IMR-90 (cell line): ENCODE results near the gene COLGALT1. TPM values are rescaled to one million over a fixed set of nuclear protein-coding genes. Genes with fewer than 3 reads are reported as not detected.

Experiments
- ATAC-seq: fragments of 200-7000 bp; cut with Tn5 transposase; 2 replicates; pipeline ENCODE4 v1.9.1; 2020; ENCODE audit warnings: low read depth, mild to moderate bottlenecking, moderate library complexity
- BruUV-seq: library from RNA; stranded (reverse); fragments of 400-500 nt; replicated peaks from 2 replicates; lab custom pipeline; 2021; lab: Mats Ljungman, UMichigan
- CTCF ChIA-PET: fragments of 300-600 bp; formaldehyde crosslinking; extraction: SDS; loops from one replicate; lab custom pipeline; 2021; ENCODE audit warnings: antibody characterized with exemption; lab: Yijun Ruan, JAX
- POLR2A ChIA-PET: fragments of 300-600 bp; sonication (Branson Sonifier 250); formaldehyde crosslinking; loops from one replicate; lab custom pipeline; 2022; ENCODE audit warnings: antibody characterized with exemption; ENCODE audit not compliant: unreplicated experiment; lab: Charles Lee
- DNase-seq: peaks from one replicate; pipeline ENCODE4 v3.0.0; 2013
- H2AFZ ChIP-seq: replicated peaks from 2 replicates; pipeline ENCODE3; 2013; ENCODE audit warnings: low read length, mild to moderate bottlenecking; ENCODE audit not compliant: poor library complexity
- H2AK5ac ChIP-seq: 2 replicates; pipeline ENCODE4 v1.6.1; 2013; ENCODE audit warnings: low read depth, low read length, inconsistent platforms
- H2AK9ac ChIP-seq: replicated peaks from 2 replicates; pipeline ENCODE3; 2013; ENCODE audit warnings: mild to moderate bottlenecking, low read depth, low read length, moderate library complexity; ENCODE audit not compliant: poor library complexity
- H2BK120ac ChIP-seq: 2 replicates; pipeline ENCODE4 v1.6.1; 2013; ENCODE audit warnings: low read depth, low read length, inconsistent platforms
- H2BK15ac ChIP-seq: 3 replicates; pipeline ENCODE4 v1.6.1; 2013; ENCODE audit warnings: low read depth, low read length, inconsistent platforms
- H2BK20ac ChIP-seq: 2 replicates; pipeline ENCODE4 v1.6.1; 2013; ENCODE audit warnings: low read depth, mild to moderate bottlenecking, inconsistent platforms, low read length, moderate library complexity
- H2BK5ac ChIP-seq: 2 replicates; pipeline ENCODE4 v1.6.1; 2013; ENCODE audit warnings: mild to moderate bottlenecking, low read depth, low read length, inconsistent platforms; ENCODE audit not compliant: poor library complexity, severe bottlenecking
- H3K14ac ChIP-seq: replicated peaks from 2 replicates; pipeline ENCODE4 v1.6.1; 2013; ENCODE audit warnings: low read depth, low read length, inconsistent platforms
- H3K18ac ChIP-seq: 2 replicates; pipeline ENCODE4 v1.6.1; 2013; ENCODE audit warnings: low read depth, low read length, control low read depth
- H3K23ac ChIP-seq: 2 replicates; pipeline ENCODE4 v1.6.1; 2013; ENCODE audit warnings: low read depth, low read length, inconsistent platforms
- H3K27ac ChIP-seq: 2 replicates; pipeline ENCODE4 v1.5.1; 2013; ENCODE audit warnings: mild to moderate bottlenecking, control low read depth, low read length; ENCODE audit not compliant: insufficient read depth
- H3K27me3 ChIP-seq: 2 replicates; pipeline ENCODE4 v1.6.1; 2013; ENCODE audit warnings: low read length; ENCODE audit not compliant: control insufficient read depth, insufficient read depth
- H3K36me3 ChIP-seq: 2 replicates; pipeline ENCODE4 v1.6.1; 2013; ENCODE audit warnings: low read length, mixed read lengths; ENCODE audit not compliant: control insufficient read depth, insufficient read depth
- H3K4ac ChIP-seq: 2 replicates; pipeline ENCODE4 v1.6.1; 2013; ENCODE audit warnings: low read depth, low read length, inconsistent platforms
- H3K4me1 ChIP-seq: 2 replicates; pipeline ENCODE4 v1.6.1; 2013; ENCODE audit warnings: low read length, mixed read lengths; ENCODE audit not compliant: control insufficient read depth, insufficient read depth
- H3K4me2 ChIP-seq: 2 replicates; pipeline ENCODE4 v1.6.1; 2013; ENCODE audit warnings: low read depth, mild to moderate bottlenecking, control low read depth, low read length, moderate library complexity
- H3K4me3 ChIP-seq: 2 replicates; pipeline ENCODE4 v1.5.1; 2013; ENCODE audit warnings: low read depth, mild to moderate bottlenecking, control low read depth, low read length, moderate library complexity; ENCODE audit not compliant: insufficient read depth
- H3K56ac ChIP-seq: 2 replicates; pipeline ENCODE4 v1.6.1; 2013; ENCODE audit warnings: low read length, inconsistent platforms; ENCODE audit not compliant: insufficient read depth; ENCODE audit errors: extremely low read depth
- H3K79me1 ChIP-seq, 2 experiments: 2 replicates each; pipeline ENCODE4 v1.6.1; 2013; ENCODE audit warnings: low read length in 2 of 2, inconsistent platforms in 1 of 2, low read depth in 1 of 2
- H3K9ac ChIP-seq: 2 replicates; pipeline ENCODE4 v1.6.1; 2013; ENCODE audit warnings: low read depth, low read length, control low read depth
- H3K9me1 ChIP-seq: 2 replicates; pipeline ENCODE4 v1.6.1; 2013; ENCODE audit warnings: low read length, inconsistent platforms; ENCODE audit not compliant: insufficient read depth
- H3K9me3 ChIP-seq: 2 replicates; pipeline ENCODE4 v1.6.1; 2013; ENCODE audit warnings: low read length; ENCODE audit not compliant: control insufficient read depth, insufficient read depth
- H4K20me1 ChIP-seq: 2 replicates; pipeline ENCODE4 v1.6.1; 2013; ENCODE audit warnings: low read length, inconsistent platforms; ENCODE audit not compliant: insufficient read depth
- H4K5ac ChIP-seq: 2 replicates; pipeline ENCODE4 v1.6.1; 2013; ENCODE audit warnings: mild to moderate bottlenecking, low read depth, low read length, control low read depth
- H4K8ac ChIP-seq, 2 experiments: 2 replicates each; pipeline ENCODE4 v1.6.1; 2013; ENCODE audit warnings: low read depth in 2 of 2, low read length in 2 of 2, control low read depth in 1 of 2, inconsistent platforms in 1 of 2
- H4K91ac ChIP-seq: 2 replicates; pipeline ENCODE4 v1.6.1; 2013; ENCODE audit warnings: low read depth, low read length, inconsistent platforms; ENCODE audit not compliant: insufficient read depth
- CEBPB ChIP-seq: IDR thresholded peaks from 2 replicates; pipeline ENCODE4 v1.6.1; 2012; ENCODE audit warnings: low read depth, low read length, improper control_type of control experiment
- WGBS, 2 experiments: methylation state at CpG; one replicate each; pipeline versions ENCODE4 v1.1.5 to v1.1.7; 2013; ENCODE audit warnings: missing lambda C conversion rate in 2 of 2; ENCODE audit not compliant: insufficient read length in 1 of 2; ENCODE audit errors: extremely low coverage in 2 of 2; 5-methylcytosine and 5-hydroxymethylcytosine counted together
- dilution Hi-C: fragments of 300-500 bp; cut with HindIII; formaldehyde crosslinking; loops from one replicate; pipeline ENCODE4 v1.14.3; 2018; ENCODE audit warnings: low sequenced_read_pairs; ENCODE audit not compliant: unreplicated experiment
- in situ Hi-C: fragments of 300-500 bp; cut with MboI; formaldehyde crosslinking; loops from 3 replicates; pipeline ENCODE4 v1.14.3; 2019; ENCODE audit warnings: low sequenced_read_pairs, inconsistent platforms, mixed read lengths
- intact Hi-C: fragments of 100-400 bp; cut with micrococcal nuclease; formaldehyde crosslinking; loops from 2 replicates; pipeline ENCODE4 v1.10.0; 2022
- polyA plus RNA-seq, 3 experiments: library from polyadenylated mRNA; depleted of rRNA; stranded (reverse); fragments of >200 nt; gene quantifications; 2 replicates each; pipeline ENCODE4 v1.2.3, GENCODE V29; 2012; ENCODE audit warnings: low replicate concordance in 1 of 3
- total RNA-seq: library from RNA; depleted of rRNA; stranded (reverse); fragments of >200 nt; gene quantifications from 2 replicates; pipeline ENCODE4 v1.2.3, GENCODE V29; 2012

The COLGALT1 gene
- total and polyA plus RNA-seq, 2 of the 4 experiments (the other 2 are of a cell fraction): 77.1 to 117 TPM

DNA sequence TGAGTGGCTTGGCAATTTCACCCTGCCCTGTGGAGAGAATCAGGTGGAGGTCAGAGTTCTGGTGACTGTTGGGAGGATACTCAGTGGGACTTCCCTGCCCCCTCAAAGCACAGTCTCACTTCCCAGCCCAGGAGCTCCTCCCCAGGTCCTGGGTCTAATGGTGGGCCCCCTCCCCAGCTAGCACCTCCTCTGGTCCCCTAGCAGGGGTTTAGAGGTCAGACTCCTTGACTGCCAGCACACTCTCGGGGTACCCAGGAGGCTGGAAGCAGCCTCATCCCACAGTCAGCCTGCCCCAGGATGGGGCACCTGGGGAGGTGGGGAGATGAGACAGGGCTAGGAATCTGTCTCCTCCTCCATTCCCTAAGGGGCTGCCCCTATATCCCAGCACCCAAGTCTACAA is 65.2 kb downstream of the COLGALT1 start:
- Histone ChIP-seq H4K8ac (no peak overlapping the region), H3K56ac (no peak overlapping the region), H3K4ac (no peak overlapping the region), H4K20me1 (no peaks in the 10 kb centered on the region), H2BK15ac (no peak overlapping the region), H3K9ac (no peak overlapping the region), H3K23ac (no peak overlapping the region), H3K36me3 (no peaks in the 10 kb centered on the region), H4K5ac (no peak overlapping the region), H3K18ac (no peak overlapping the region), H3K9me3 (peaks cover 5% of the 10 kb centered on the region), H2AK5ac (no peak overlapping the region), H2BK20ac (no peak overlapping the region), H3K4me2 (no peak overlapping the region), H4K91ac (no peak overlapping the region), H3K4me3 (no peak overlapping the region), H3K4me1 (no peaks in the 10 kb centered on the region), H3K27me3 (peaks cover 6% of the 10 kb centered on the region), H2BK120ac (no peak overlapping the region), H2AFZ (no peak overlapping the region), H2BK5ac (no peak overlapping the region), H3K9me1 (no peaks in the 10 kb centered on the region), H3K79me1 (no peaks in the 10 kb centered on the region), H3K27ac (no peak overlapping the region), H3K14ac (no peak overlapping the region), H2AK9ac (no peak overlapping the region)
- dilution Hi-C loops: no loop called here
- intact Hi-C loops: no loop called here
- POLR2A ChIA-PET: no interaction called here
- TF ChIP-seq CEBPB: no peak
- ATAC-seq (no peak), DNase-seq (no peak)
- in situ Hi-C loops: no loop called here
- CTCF ChIA-PET: no interaction called here
- WGBS, 2 experiments: no CpG with 5 or more reads among the region's 1 CpG
- no TSS peak for BruUV-seq
